ENCODE data around the gene OR10A7. TPM values are rescaled to one million over a fixed set of nuclear protein-coding genes. Genes with fewer than 3 reads are reported as not detected.

Gene OR10A7
- not detected in 2 replicates for total RNA-seq

DNA sequence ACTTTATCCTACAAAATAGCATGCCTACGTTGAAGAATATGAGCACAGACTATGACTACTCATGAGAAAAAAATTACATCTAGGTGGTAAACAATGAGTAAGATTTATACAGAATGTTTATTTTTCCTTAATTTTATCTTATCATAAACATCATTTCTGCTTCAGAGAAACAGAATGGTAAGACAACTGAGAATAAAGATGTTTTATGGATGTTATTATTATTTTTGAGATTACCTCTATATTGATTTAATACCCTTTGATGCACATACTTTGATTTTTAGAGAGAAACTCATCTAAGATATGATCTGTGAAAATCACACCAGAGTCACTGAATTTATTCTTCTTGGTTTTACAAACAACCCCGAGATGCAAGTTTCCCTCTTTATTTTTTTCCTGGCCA, at the start of gene OR10A7:
Gene OR10A7 (plus strand): TSS at position 301 of the 400 bp plus-strand sequence. CDS start 0 bp downstream, at position 301.

DNA sequence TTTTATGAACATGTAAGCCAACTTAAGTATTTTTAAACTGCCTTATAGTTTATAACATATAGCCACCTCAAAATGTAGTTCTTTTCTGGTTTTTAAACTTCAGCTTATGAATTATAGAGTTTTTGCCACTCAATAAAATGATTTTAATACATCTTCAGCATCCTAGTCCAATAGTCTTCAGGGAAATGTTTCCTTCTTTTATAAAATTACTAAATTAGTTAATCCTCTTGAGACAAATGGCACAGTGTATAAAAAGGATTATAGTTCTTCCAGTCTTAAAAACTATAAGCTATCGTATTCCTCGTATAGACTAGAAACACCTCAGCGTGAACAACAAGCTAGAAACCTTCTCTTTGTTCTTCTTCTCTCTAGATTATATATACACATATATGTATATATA, 23.5 kb downstream of the OR10A7 start, which contains the start of gene OR6C74:
Gene OR6C74 (plus strand): TSS at position 301 of the 400 bp plus-strand sequence. CDS start 2,679 bp downstream, outside the sequence.

Other genes starting within 250 kb of the OR10A7 start
- gene TESPA1, start 236.3 kb upstream of the OR10A7 start, total RNA-seq, result not detected in 2 replicates
- not detected in 2 replicates for gene NEUROD4, start 201.1 kb upstream of the OR10A7 start, total RNA-seq
- not detected in 2 replicates for gene OR9K2, start 94.6 kb upstream of the OR10A7 start, total RNA-seq
- gene OR6C74, start 23.6 kb downstream of the OR10A7 start, total RNA-seq, result not detected in 2 replicates
- gene OR6C6, start 75.5 kb downstream of the OR10A7 start, total RNA-seq, result not detected in 2 replicates
- gene OR6C1, start 93.3 kb downstream of the OR10A7 start, total RNA-seq, result not detected in 2 replicates
- gene OR6C3, start 109.7 kb downstream of the OR10A7 start, total RNA-seq, result not detected in 2 replicates
- gene OR6C75, start 141.9 kb downstream of the OR10A7 start, total RNA-seq, result not detected in 2 replicates
- not detected in 2 replicates for gene OR6C65, start 179.5 kb downstream of the OR10A7 start, total RNA-seq
- gene OR6C76, start 205.2 kb downstream of the OR10A7 start, total RNA-seq, result not detected in 2 replicates
- not detected in 2 replicates for gene OR6C2, start 223.1 kb downstream of the OR10A7 start, total RNA-seq
- gene OR6C70, start 249.1 kb downstream of the OR10A7 start, total RNA-seq, result not detected in 2 replicates

Data from mesangial cell (primary cell).